ENCODE results near the gene RHOBTB1. TPM values are rescaled to one million over a fixed set of nuclear protein-coding genes. Genes with fewer than 3 reads are reported as not detected.

RHOBTB1 gene
- total RNA-seq, 1 donor, result 32.9 TPM

DNA sequence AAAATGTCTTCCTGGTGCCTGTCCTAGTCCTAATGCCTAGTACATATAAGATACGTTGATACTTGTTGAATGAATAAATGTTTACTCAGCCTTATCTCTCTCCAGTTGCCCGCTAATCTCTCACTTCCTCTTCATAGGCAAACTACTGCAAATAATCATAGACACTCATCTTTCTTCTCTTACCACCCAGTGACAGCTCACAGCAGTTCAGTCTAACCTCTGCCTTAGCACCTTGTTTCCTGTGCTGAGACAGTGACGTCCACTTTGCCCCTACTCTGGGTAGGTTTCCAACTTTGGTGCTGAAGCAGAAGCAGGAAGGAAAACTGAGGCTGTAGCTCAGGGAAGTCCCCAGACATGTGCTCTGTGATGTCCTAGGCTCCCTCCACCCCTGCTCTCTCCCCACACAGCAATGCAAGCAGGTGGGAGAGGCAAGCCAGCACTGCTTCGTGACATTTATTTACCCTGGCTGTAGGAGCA, 45.5 kb upstream of the RHOBTB1 start:
- H3K27me3 ChIP-seq (ENCODE audit: insufficient read depth, low read length), result peaks cover 3% of the 10 kb centered on the region
- H3K4me1 ChIP-seq (ENCODE audit: insufficient read depth, low read length), result no peaks in the 10 kb centered on the region
- H3K4me3 ChIP-seq (ENCODE audit: insufficient read depth, low read length), result no peak overlapping the region
- no peaks in the 10 kb centered on the region for H3K9me3 ChIP-seq (ENCODE audit: low read depth, low read length)
- no peaks in the 10 kb centered on the region for H3K36me3 ChIP-seq (ENCODE audit: insufficient read depth, low read length)
- H3K79me2 ChIP-seq (ENCODE audit: insufficient read depth, low read length), result no peaks in the 10 kb centered on the region
- H3K4me2 ChIP-seq (ENCODE audit: insufficient read depth, low read length), result no peak overlapping the region
- DNase-seq (ENCODE audit: insufficient read length, low spot score, missing footprints), result no peak
- no peak for TF ChIP-seq CTCF (IDR thresholded peaks at IDR 0.05; ENCODE audit: extremely low read depth, low read depth, low read length)
- no peak overlapping the region for H3K27ac ChIP-seq (ENCODE audit: low read depth, low read length)
- H4K20me1 ChIP-seq (ENCODE audit: insufficient read depth, low read length), result no peaks in the 10 kb centered on the region
- no peak overlapping the region for H2AFZ ChIP-seq (ENCODE audit: low read length)

- peak overlapping the region; percentile 35 for H2AFZ ChIP-seq (ENCODE audit: low read length)
- no peaks in the 10 kb centered on the region for H3K4me1 ChIP-seq (ENCODE audit: insufficient read depth, low read length)
- no peaks in the 10 kb centered on the region for H3K36me3 ChIP-seq (ENCODE audit: insufficient read depth, low read length)
- H4K20me1 ChIP-seq (ENCODE audit: insufficient read depth, low read length), result no peaks in the 10 kb centered on the region
- TF ChIP-seq CTCF (IDR thresholded peaks at IDR 0.05; ENCODE audit: extremely low read depth, low read depth, low read length), result no peak
- no peak for DNase-seq (ENCODE audit: insufficient read length, low spot score, missing footprints)
- H3K4me3 ChIP-seq (ENCODE audit: insufficient read depth, low read length), result no peak overlapping the region
- peaks cover 3% of the 10 kb centered on the region for H3K27me3 ChIP-seq (ENCODE audit: insufficient read depth, low read length)
- no peak overlapping the region for H3K27ac ChIP-seq (ENCODE audit: low read depth, low read length)
- no peak overlapping the region for H3K4me2 ChIP-seq (ENCODE audit: insufficient read depth, low read length)
- H3K9me3 ChIP-seq (ENCODE audit: low read depth, low read length), result no peaks in the 10 kb centered on the region
- H3K79me2 ChIP-seq (ENCODE audit: insufficient read depth, low read length), result no peaks in the 10 kb centered on the region
Observed at GRCh38 chr10:60986791-60987190, 42.8 kb upstream of the RHOBTB1 start.

DNA sequence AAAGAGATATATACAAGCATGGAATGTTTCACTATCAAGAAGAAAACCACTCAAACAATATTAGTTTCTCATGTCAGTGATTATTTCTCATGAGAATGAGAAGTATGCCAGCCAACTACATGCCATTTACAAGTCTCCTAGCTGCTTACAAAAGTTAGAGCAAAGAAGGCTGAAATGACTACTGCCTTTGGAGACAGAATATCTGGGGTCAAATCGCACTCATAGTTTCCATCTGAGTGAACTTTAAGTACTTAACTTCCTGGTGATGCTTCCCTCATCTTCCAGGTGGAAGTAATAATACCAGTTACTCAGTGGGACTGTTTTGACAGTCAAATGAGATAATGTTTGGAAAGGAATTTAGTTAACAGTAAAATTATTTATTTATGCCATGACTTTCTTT, 42.0 kb upstream of the RHOBTB1 start:
- H3K36me3 ChIP-seq (ENCODE audit: insufficient read depth, low read length), result no peaks in the 10 kb centered on the region
- no peak overlapping the region for H2AFZ ChIP-seq (ENCODE audit: low read length)
- DNase-seq (ENCODE audit: insufficient read length, low spot score, missing footprints), result peak; percentile 69
- H3K9me3 ChIP-seq (ENCODE audit: low read depth, low read length), result no peaks in the 10 kb centered on the region
- no peaks in the 10 kb centered on the region for H3K4me1 ChIP-seq (ENCODE audit: insufficient read depth, low read length)
- H3K4me3 ChIP-seq (ENCODE audit: insufficient read depth, low read length), result no peak overlapping the region
- H3K4me2 ChIP-seq (ENCODE audit: insufficient read depth, low read length), result no peak overlapping the region
- H3K79me2 ChIP-seq (ENCODE audit: insufficient read depth, low read length), result no peaks in the 10 kb centered on the region
- H3K27ac ChIP-seq (ENCODE audit: low read depth, low read length), result no peak overlapping the region
- peaks cover 3% of the 10 kb centered on the region for H3K27me3 ChIP-seq (ENCODE audit: insufficient read depth, low read length)
- TF ChIP-seq CTCF (IDR thresholded peaks at IDR 0.05; ENCODE audit: extremely low read depth, low read depth, low read length), result no peak
- no peaks in the 10 kb centered on the region for H4K20me1 ChIP-seq (ENCODE audit: insufficient read depth, low read length)

DNA sequence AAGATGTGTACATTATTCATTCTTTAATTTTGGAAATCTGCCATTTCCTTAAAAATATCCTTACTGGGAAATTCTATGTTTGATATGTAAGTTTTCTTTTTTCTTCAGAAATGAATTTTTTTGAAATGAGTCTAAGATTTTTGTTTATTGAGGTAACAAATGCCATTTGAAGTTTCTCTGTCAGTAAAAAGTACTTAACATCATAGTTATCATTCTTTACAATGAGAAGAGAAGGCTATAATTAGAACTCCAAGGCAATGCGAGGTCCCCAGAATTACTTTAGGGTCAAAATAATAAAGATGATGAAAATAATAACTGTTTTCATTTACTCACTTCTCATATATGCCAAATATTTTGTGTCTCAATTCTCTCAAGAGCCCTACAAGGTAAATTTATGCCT, 37.0 kb upstream of the RHOBTB1 start:
- no peak overlapping the region for H3K4me3 ChIP-seq (ENCODE audit: insufficient read depth, low read length)
- no peaks in the 10 kb centered on the region for H3K36me3 ChIP-seq (ENCODE audit: insufficient read depth, low read length)
- H3K4me1 ChIP-seq (ENCODE audit: insufficient read depth, low read length), result no peaks in the 10 kb centered on the region
- no peak overlapping the region for H2AFZ ChIP-seq (ENCODE audit: low read length)
- H3K79me2 ChIP-seq (ENCODE audit: insufficient read depth, low read length), result no peaks in the 10 kb centered on the region
- H3K27ac ChIP-seq (ENCODE audit: low read depth, low read length), result no peak overlapping the region
- H4K20me1 ChIP-seq (ENCODE audit: insufficient read depth, low read length), result no peaks in the 10 kb centered on the region
- TF ChIP-seq CTCF (IDR thresholded peaks at IDR 0.05; ENCODE audit: extremely low read depth, low read depth, low read length), result no peak
- H3K27me3 ChIP-seq (ENCODE audit: insufficient read depth, low read length), result no peaks in the 10 kb centered on the region
- DNase-seq (ENCODE audit: insufficient read length, low spot score, missing footprints), result no peak
- H3K9me3 ChIP-seq (ENCODE audit: low read depth, low read length), result no peaks in the 10 kb centered on the region
- H3K4me2 ChIP-seq (ENCODE audit: insufficient read depth, low read length), result no peak overlapping the region
